ENCODE results near the gene ANKRD34A.

Gene ANKRD34A

GRCh38 chr1:145986551-145986950, 22.2 kb upstream of the ANKRD34A start:
- Histone ChIP-seq H3K9ac (ENCODE audit: low read depth, low read length) (no peak overlapping the region), H3K27ac (ENCODE audit: low read length) (no peak overlapping the region), H3K4me3 (ENCODE audit: low read length) (no peak overlapping the region), H3K27me3 (ENCODE audit: insufficient read depth, low read length) (no peaks in the 10 kb centered on the region), H3K4me1 (ENCODE audit: insufficient read depth, low read length) (peaks cover 10% of the 10 kb centered on the region), H3K36me3 (ENCODE audit: insufficient read depth, low read depth, low read length) (no peaks in the 10 kb centered on the region), H3K9me3 (ENCODE audit: insufficient read depth, low read depth, low read length) (no peaks in the 10 kb centered on the region)

- Histone ChIP-seq H3K36me3 (ENCODE audit: insufficient read depth, low read depth, low read length) (no peaks in the 10 kb centered on the region), H3K9ac (ENCODE audit: low read depth, low read length) (peak overlapping the region; percentile 19; the same call in 1 of the 2 replicates), H3K27me3 (ENCODE audit: insufficient read depth, low read length) (no peaks in the 10 kb centered on the region), H3K27ac (ENCODE audit: low read length) (no peak overlapping the region), H3K4me3 (ENCODE audit: low read length) (no peak overlapping the region), H3K9me3 (ENCODE audit: insufficient read depth, low read depth, low read length) (no peaks in the 10 kb centered on the region), H3K4me1 (ENCODE audit: insufficient read depth, low read length) (peaks cover 10% of the 10 kb centered on the region)
Observed at GRCh38 chr1:145985502-145986439, 21.4 kb upstream of the ANKRD34A start.

GRCh38 chr1:145985129-145985501, 20.7 kb upstream of the ANKRD34A start:
- no peak overlapping the region for H3K27ac ChIP-seq (ENCODE audit: low read length)
- no peak overlapping the region for H3K4me3 ChIP-seq (ENCODE audit: low read length)
- H3K36me3 ChIP-seq (ENCODE audit: insufficient read depth, low read depth, low read length) = no peaks in the 10 kb centered on the region
- no peaks in the 10 kb centered on the region for H3K27me3 ChIP-seq (ENCODE audit: insufficient read depth, low read length)
- peak overlapping the region; percentile 19; the same call in 1 of the 2 replicates for H3K9ac ChIP-seq (ENCODE audit: low read depth, low read length)
- H3K4me1 ChIP-seq (ENCODE audit: insufficient read depth, low read length) = peaks cover 15% of the 10 kb centered on the region
- H3K9me3 ChIP-seq (ENCODE audit: insufficient read depth, low read depth, low read length) = no peaks in the 10 kb centered on the region

- Histone ChIP-seq H3K27me3 (ENCODE audit: insufficient read depth, low read length) (no peaks in the 10 kb centered on the region), H3K4me3 (ENCODE audit: low read length) (no peak overlapping the region), H3K9ac (ENCODE audit: low read depth, low read length) (no peak overlapping the region), H3K9me3 (ENCODE audit: insufficient read depth, low read depth, low read length) (no peaks in the 10 kb centered on the region), H3K4me1 (ENCODE audit: insufficient read depth, low read length) (peaks cover 20% of the 10 kb centered on the region), H3K27ac (ENCODE audit: low read length) (no peak overlapping the region), H3K36me3 (ENCODE audit: insufficient read depth, low read depth, low read length) (no peaks in the 10 kb centered on the region)
Observed at GRCh38 chr1:145983960-145984830, 19.8 kb upstream of the ANKRD34A start.

- no peak overlapping the region for H3K9ac ChIP-seq (ENCODE audit: low read depth, low read length)
- no peaks in the 10 kb centered on the region for H3K36me3 ChIP-seq (ENCODE audit: insufficient read depth, low read depth, low read length)
- H3K4me3 ChIP-seq (ENCODE audit: low read length) = no peak overlapping the region
- H3K4me1 ChIP-seq (ENCODE audit: insufficient read depth, low read length) = peaks cover 29% of the 10 kb centered on the region
- no peaks in the 10 kb centered on the region for H3K9me3 ChIP-seq (ENCODE audit: insufficient read depth, low read depth, low read length)
- H3K27ac ChIP-seq (ENCODE audit: low read length) = no peak overlapping the region
- no peaks in the 10 kb centered on the region for H3K27me3 ChIP-seq (ENCODE audit: insufficient read depth, low read length)
Observed at GRCh38 chr1:145983206-145983675, 18.9 kb upstream of the ANKRD34A start.

DNA sequence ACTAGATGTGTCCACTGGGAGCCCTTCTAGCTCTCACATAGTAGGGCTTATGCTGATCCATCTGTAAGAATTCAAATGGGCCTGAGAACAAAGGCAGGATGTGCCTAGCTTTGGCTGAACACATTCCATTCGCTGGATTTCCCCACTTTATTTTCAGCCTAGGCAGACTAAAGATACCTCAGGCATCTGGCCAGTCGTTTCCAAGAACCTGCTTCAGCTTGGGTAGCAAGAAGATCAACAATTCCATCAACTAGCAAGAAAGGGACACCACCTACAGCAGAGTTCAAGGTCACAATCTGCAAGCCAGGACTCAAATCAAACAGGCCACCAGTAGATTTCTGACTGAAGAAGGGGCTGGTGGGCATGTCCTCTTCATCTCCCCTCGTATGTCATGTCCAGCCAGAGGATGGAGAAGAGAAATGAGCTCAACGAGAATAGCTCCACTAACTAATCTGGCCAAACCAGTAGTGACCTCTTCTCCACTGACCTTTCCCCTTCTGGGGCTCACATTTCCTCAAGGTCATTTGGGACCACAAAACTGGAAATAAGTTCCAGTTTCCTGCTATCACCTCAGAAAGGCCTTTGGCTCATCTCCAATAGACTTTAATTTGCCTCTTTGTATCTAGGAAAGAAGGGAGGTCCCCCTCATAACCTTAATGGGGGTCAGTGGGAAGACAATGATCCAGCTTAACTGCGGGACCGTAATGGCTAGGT, 17.8 kb upstream of the ANKRD34A start:
- Histone ChIP-seq H3K9ac (ENCODE audit: low read depth, low read length) (no peak overlapping the region), H3K27me3 (ENCODE audit: insufficient read depth, low read length) (no peaks in the 10 kb centered on the region), H3K9me3 (ENCODE audit: insufficient read depth, low read depth, low read length) (no peaks in the 10 kb centered on the region), H3K27ac (ENCODE audit: low read length) (no peak overlapping the region), H3K36me3 (ENCODE audit: insufficient read depth, low read depth, low read length) (no peaks in the 10 kb centered on the region), H3K4me1 (ENCODE audit: insufficient read depth, low read length) (peaks cover 38% of the 10 kb centered on the region), H3K4me3 (ENCODE audit: low read length) (no peak overlapping the region)

- Histone ChIP-seq H3K27me3 (ENCODE audit: insufficient read depth, low read length) (no peaks in the 10 kb centered on the region), H3K9ac (ENCODE audit: low read depth, low read length) (peak overlapping the region; percentile 84; the same call in 1 of the 2 replicates), H3K9me3 (ENCODE audit: insufficient read depth, low read depth, low read length) (no peaks in the 10 kb centered on the region), H3K36me3 (ENCODE audit: insufficient read depth, low read depth, low read length) (no peaks in the 10 kb centered on the region), H3K27ac (ENCODE audit: low read length) (peak overlapping the region; percentile 3), H3K4me1 (ENCODE audit: insufficient read depth, low read length) (peaks cover 37% of the 10 kb centered on the region), H3K4me3 (ENCODE audit: low read length) (no peak overlapping the region)
Observed at GRCh38 chr1:145980457-145980994, 16.2 kb upstream of the ANKRD34A start.

GRCh38 chr1:145979746-145980456, 15.5 kb upstream of the ANKRD34A start:
- Histone ChIP-seq H3K27me3 (ENCODE audit: insufficient read depth, low read length) (no peaks in the 10 kb centered on the region), H3K36me3 (ENCODE audit: insufficient read depth, low read depth, low read length) (no peaks in the 10 kb centered on the region), H3K4me3 (ENCODE audit: low read length) (peak overlapping the region; percentile 55; the same call in 1 of the 2 replicates), H3K9ac (ENCODE audit: low read depth, low read length) (peak overlapping the region; percentile 84; the same call in 1 of the 2 replicates), H3K9me3 (ENCODE audit: insufficient read depth, low read depth, low read length) (no peaks in the 10 kb centered on the region), H3K4me1 (ENCODE audit: insufficient read depth, low read length) (peaks cover 31% of the 10 kb centered on the region), H3K27ac (ENCODE audit: low read length) (peak overlapping the region; percentile 3)

DNA sequence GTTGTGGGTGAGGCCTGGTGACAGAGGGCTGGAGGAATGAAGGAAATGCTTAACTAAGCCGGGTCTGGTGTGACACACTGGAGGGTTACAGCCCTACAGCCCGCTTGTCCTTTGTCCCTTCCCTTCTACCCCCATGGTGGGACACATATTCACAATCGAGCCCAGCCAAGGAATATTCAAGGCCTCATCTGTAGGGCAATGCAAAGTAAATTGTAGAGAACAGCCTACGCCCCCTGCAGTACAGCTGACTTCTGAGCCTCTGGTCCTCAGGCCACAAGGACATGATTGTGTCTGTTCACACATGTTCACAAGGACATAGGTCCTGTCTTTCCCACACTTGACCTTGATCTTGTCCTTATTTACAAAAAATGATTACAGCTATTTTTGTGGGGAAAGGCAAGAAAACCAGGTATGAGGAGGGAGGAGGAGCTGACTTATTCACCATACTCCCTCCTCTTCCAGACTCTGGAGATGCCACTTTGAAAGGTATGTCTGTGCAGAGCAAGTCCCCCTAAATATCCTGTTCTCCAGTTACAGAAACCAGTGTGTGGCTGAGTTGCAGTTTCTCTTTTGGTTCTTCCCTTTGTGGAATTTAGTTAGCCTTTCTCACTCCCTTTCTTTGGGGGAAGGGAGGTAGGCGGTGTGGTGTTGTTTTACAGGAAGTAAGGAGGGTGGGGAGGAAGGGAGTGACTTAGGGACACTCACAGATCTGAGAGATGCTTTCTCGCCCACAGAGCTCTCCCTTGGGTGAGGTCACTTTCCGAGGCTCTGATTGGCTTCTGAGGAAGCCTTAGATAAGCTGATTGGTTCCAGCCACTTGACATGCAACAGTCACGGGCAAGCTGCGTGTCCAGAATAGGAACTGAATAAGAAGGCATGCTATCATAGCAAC, 14.7 kb upstream of the ANKRD34A start:
- Histone ChIP-seq H3K27me3 (ENCODE audit: insufficient read depth, low read length) (no peaks in the 10 kb centered on the region), H3K4me1 (ENCODE audit: insufficient read depth, low read length) (peaks cover 31% of the 10 kb centered on the region), H3K9me3 (ENCODE audit: insufficient read depth, low read depth, low read length) (no peaks in the 10 kb centered on the region), H3K9ac (ENCODE audit: low read depth, low read length) (peak overlapping the region; percentile 84; the same call in 1 of the 2 replicates), H3K4me3 (ENCODE audit: low read length) (peak overlapping the region; percentile 55), H3K27ac (ENCODE audit: low read length) (peak overlapping the region; percentile 86), H3K36me3 (ENCODE audit: insufficient read depth, low read depth, low read length) (no peaks in the 10 kb centered on the region)

GRCh38 chr1:145978471-145978853, 14.1 kb upstream of the ANKRD34A start:
- no peaks in the 10 kb centered on the region for H3K9me3 ChIP-seq (ENCODE audit: insufficient read depth, low read depth, low read length)
- no peaks in the 10 kb centered on the region for H3K36me3 ChIP-seq (ENCODE audit: insufficient read depth, low read depth, low read length)
- peak overlapping the region; percentile 86 for H3K27ac ChIP-seq (ENCODE audit: low read length)
- no peaks in the 10 kb centered on the region for H3K27me3 ChIP-seq (ENCODE audit: insufficient read depth, low read length)
- peaks cover 31% of the 10 kb centered on the region for H3K4me1 ChIP-seq (ENCODE audit: insufficient read depth, low read length)
- H3K4me3 ChIP-seq (ENCODE audit: low read length) = peak overlapping the region; percentile 55; the same call in 1 of the 2 replicates
- peak overlapping the region; percentile 84; the same call in 1 of the 2 replicates for H3K9ac ChIP-seq (ENCODE audit: low read depth, low read length)
